ENCODE results near the gene SLC4A1AP. TPM values are rescaled to one million over a fixed set of nuclear protein-coding genes. Genes with fewer than 3 reads are reported as not detected.

SLC4A1AP gene
- total and polyA plus RNA-seq, 4 donors, result 7.2 to 12.3 (median 9.5) TPM

GRCh38 chr2:27742571-27742970, 78.9 kb downstream of the SLC4A1AP start:
- DNase-seq (ENCODE audit: low spot score), result no peak
- Histone ChIP-seq H3K4me1 (ENCODE audit: control insufficient read depth in 4 of 4, insufficient read depth in 4 of 4, low read length in 3 of 4) (peaks cover 0 to 17% (median 15%) of the 10 kb centered on the region in 4 donors), H3K4me3 (ENCODE audit: low read depth in 1 of 3, low read length in 3 of 3) (no peak overlapping the region), H3K36me3 (ENCODE audit: control insufficient read depth in 4 of 4, insufficient read depth in 3 of 4, low read depth in 1 of 4, low read length in 3 of 4) (no peaks in the 10 kb centered on the region), H3K9me3 (ENCODE audit: control insufficient read depth in 4 of 4, low read length in 3 of 4) (no peaks in the 10 kb centered on the region), H3K9ac (ENCODE audit: low read depth in 1 of 2, low read length in 2 of 2) (no peak overlapping the region), H3K27ac (ENCODE audit: low read depth in 1 of 2, low read length in 2 of 2) (no peak overlapping the region), H3K27me3 (ENCODE audit: control insufficient read depth in 4 of 4, insufficient read depth in 4 of 4, low read length in 3 of 4) (no peaks in the 10 kb centered on the region)
- TF ChIP-seq, protein P1, sequence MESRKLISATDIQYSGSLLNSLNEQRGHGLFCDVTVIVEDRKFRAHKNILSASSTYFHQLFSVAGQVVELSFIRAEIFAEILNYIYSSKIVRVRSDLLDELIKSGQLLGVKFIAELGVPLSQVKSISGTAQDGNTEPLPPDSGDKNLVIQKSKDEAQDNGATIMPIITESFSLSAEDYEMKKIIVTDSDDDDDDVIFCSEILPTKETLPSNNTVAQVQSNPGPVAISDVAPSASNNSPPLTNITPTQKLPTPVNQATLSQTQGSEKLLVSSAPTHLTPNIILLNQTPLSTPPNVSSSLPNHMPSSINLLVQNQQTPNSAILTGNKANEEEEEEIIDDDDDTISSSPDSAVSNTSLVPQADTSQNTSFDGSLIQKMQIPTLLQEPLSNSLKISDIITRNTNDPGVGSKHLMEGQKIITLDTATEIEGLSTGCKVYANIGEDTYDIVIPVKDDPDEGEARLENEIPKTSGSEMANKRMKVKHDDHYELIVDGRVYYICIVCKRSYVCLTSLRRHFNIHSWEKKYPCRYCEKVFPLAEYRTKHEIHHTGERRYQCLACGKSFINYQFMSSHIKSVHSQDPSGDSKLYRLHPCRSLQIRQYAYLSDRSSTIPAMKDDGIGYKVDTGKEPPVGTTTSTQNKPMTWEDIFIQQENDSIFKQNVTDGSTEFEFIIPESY (IDR thresholded peaks at IDR 0.05), result no peak
- TF ChIP-seq EGR1 (IDR thresholded peaks at IDR 0.05; ENCODE audit: low read depth in 2 of 2) (no peak), FOXA2 (IDR thresholded peaks at IDR 0.05) (no peak), FOXA1 (IDR thresholded peaks at IDR 0.05) (no peak), HNF4G (IDR thresholded peaks at IDR 0.05) (no peak), JUND (IDR thresholded peaks at IDR 0.05) (no peak), RAD21 (IDR thresholded peaks at IDR 0.05) (no peak), RXRA (IDR thresholded peaks at IDR 0.05) (no peak), GABPA (IDR thresholded peaks at IDR 0.05 in 1 of 2, conservative IDR thresholded peaks at IDR 0.05 in 1 of 2) (no peak), YY1 (IDR thresholded peaks at IDR 0.05) (no peak), SP1 (IDR thresholded peaks at IDR 0.05) (no peak), NR2F2 (IDR thresholded peaks at IDR 0.05) (no peak), TAF1 (conservative IDR thresholded peaks at IDR 0.05) (no peak), HNF4A (conservative IDR thresholded peaks at IDR 0.05) (no peak), MAX (IDR thresholded peaks at IDR 0.05) (no peak)
- TF ChIP-seq, protein P2, sequence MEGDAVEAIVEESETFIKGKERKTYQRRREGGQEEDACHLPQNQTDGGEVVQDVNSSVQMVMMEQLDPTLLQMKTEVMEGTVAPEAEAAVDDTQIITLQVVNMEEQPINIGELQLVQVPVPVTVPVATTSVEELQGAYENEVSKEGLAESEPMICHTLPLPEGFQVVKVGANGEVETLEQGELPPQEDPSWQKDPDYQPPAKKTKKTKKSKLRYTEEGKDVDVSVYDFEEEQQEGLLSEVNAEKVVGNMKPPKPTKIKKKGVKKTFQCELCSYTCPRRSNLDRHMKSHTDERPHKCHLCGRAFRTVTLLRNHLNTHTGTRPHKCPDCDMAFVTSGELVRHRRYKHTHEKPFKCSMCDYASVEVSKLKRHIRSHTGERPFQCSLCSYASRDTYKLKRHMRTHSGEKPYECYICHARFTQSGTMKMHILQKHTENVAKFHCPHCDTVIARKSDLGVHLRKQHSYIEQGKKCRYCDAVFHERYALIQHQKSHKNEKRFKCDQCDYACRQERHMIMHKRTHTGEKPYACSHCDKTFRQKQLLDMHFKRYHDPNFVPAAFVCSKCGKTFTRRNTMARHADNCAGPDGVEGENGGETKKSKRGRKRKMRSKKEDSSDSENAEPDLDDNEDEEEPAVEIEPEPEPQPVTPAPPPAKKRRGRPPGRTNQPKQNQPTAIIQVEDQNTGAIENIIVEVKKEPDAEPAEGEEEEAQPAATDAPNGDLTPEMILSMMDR (IDR thresholded peaks at IDR 0.05; ENCODE audit: low read depth, low read length, missing input control), result no peak
- TF ChIP-seq, protein P3, sequence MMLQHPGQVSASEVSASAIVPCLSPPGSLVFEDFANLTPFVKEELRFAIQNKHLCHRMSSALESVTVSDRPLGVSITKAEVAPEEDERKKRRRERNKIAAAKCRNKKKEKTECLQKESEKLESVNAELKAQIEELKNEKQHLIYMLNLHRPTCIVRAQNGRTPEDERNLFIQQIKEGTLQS (IDR thresholded peaks at IDR 0.05), result no peak
- TF ChIP-seq, protein P4, sequence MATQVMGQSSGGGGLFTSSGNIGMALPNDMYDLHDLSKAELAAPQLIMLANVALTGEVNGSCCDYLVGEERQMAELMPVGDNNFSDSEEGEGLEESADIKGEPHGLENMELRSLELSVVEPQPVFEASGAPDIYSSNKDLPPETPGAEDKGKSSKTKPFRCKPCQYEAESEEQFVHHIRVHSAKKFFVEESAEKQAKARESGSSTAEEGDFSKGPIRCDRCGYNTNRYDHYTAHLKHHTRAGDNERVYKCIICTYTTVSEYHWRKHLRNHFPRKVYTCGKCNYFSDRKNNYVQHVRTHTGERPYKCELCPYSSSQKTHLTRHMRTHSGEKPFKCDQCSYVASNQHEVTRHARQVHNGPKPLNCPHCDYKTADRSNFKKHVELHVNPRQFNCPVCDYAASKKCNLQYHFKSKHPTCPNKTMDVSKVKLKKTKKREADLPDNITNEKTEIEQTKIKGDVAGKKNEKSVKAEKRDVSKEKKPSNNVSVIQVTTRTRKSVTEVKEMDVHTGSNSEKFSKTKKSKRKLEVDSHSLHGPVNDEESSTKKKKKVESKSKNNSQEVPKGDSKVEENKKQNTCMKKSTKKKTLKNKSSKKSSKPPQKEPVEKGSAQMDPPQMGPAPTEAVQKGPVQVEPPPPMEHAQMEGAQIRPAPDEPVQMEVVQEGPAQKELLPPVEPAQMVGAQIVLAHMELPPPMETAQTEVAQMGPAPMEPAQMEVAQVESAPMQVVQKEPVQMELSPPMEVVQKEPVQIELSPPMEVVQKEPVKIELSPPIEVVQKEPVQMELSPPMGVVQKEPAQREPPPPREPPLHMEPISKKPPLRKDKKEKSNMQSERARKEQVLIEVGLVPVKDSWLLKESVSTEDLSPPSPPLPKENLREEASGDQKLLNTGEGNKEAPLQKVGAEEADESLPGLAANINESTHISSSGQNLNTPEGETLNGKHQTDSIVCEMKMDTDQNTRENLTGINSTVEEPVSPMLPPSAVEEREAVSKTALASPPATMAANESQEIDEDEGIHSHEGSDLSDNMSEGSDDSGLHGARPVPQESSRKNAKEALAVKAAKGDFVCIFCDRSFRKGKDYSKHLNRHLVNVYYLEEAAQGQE (IDR thresholded peaks at IDR 0.05), result no peak
- WGBS, result 96% methylated on average over 9 of the region's 9 CpGs

Small RNA genes lying within 50 kb of the gene (small RNA-seq; reads per million reads assigned to genes)
- not detected for gene RF00340

Other genes with a start within 250 kb of the SLC4A1AP start
- 10 to 100 TPM; 51.5 to 56.9 TPM for gene NRBP1, start 235.3 kb upstream of the SLC4A1AP start, total RNA-seq
- 10 to 100 TPM; 34.3 to 40.5 TPM for gene NRBP1, start 235.3 kb upstream of the SLC4A1AP start, polyA plus RNA-seq
- 1 to 10 TPM; 1.8 to 2.8 TPM for gene KRTCAP3, start 221.5 kb upstream of the SLC4A1AP start, total RNA-seq
- 10 to 100 TPM in 1 of 2 donors, 1 to 10 TPM in 1; 6.7 to 12.7 TPM for gene KRTCAP3, start 221.5 kb upstream of the SLC4A1AP start, polyA plus RNA-seq
- 1 to 10 TPM; 9.7 to 9.8 TPM for gene IFT172, start 174.1 kb upstream of the SLC4A1AP start, total RNA-seq
- gene IFT172, start 174.1 kb upstream of the SLC4A1AP start, polyA plus RNA-seq, result 1 to 10 TPM; 2.6 to 2.9 TPM
- gene FNDC4, start 168.7 kb upstream of the SLC4A1AP start, total RNA-seq, result 10 to 100 TPM; 11.4 to 51.0 TPM
- gene FNDC4, start 168.7 kb upstream of the SLC4A1AP start, polyA plus RNA-seq, result 100 to 1,000 TPM in 1 of 2 donors, 10 to 100 TPM in 1; 32.6 to 165 TPM
- 100 to 1,000 TPM in 1 of 2 donors, 1 to 10 TPM in 1; 9.6 to 173 TPM for gene GCKR, start 167.1 kb upstream of the SLC4A1AP start, total RNA-seq
- 10 to 100 TPM; 71.0 to 87.8 TPM for gene GCKR, start 167.1 kb upstream of the SLC4A1AP start, polyA plus RNA-seq
- gene ZNF512, start 80.8 kb upstream of the SLC4A1AP start, total RNA-seq, result 10 to 100 TPM in 1 of 2 donors, 1 to 10 TPM in 1; 8.1 to 13.0 TPM
- gene ZNF512, start 80.8 kb upstream of the SLC4A1AP start, polyA plus RNA-seq, result 1 to 10 TPM; 3.3 to 6.2 TPM
- 1 to 10 TPM; 1.6 to 2.5 TPM for gene CCDC121, start 34.9 kb upstream of the SLC4A1AP start, total RNA-seq
- 1 to 10 TPM in 1 of 2 donors, under 1 TPM in 1; 0.97 to 1.2 TPM for gene CCDC121, start 34.9 kb upstream of the SLC4A1AP start, polyA plus RNA-seq
- gene GPN1, start 34.8 kb upstream of the SLC4A1AP start, total RNA-seq, result 10 to 100 TPM; 12.6 to 17.2 TPM
- gene GPN1, start 34.8 kb upstream of the SLC4A1AP start, polyA plus RNA-seq, result 10 to 100 TPM; 10.7 to 12.2 TPM
- 10 to 100 TPM; 12.3 to 14.6 TPM for gene SUPT7L, start 275 bp upstream of the SLC4A1AP start, total RNA-seq
- gene SUPT7L, start 275 bp upstream of the SLC4A1AP start, polyA plus RNA-seq, result 10 to 100 TPM in 1 of 2 donors, 1 to 10 TPM in 1; 9.6 to 10.7 TPM
- gene MRPL33, start 107.8 kb downstream of the SLC4A1AP start, total RNA-seq, result 10 to 100 TPM; 31.2 to 35.7 TPM
- 100 to 1,000 TPM in 1 of 2 donors, 10 to 100 TPM in 1; 46.2 to 130 TPM for gene MRPL33, start 107.8 kb downstream of the SLC4A1AP start, polyA plus RNA-seq
- gene RBKS, start 226.5 kb downstream of the SLC4A1AP start, total RNA-seq, result 10 to 100 TPM in 1 of 2 donors, 1 to 10 TPM in 1; 6.3 to 14.6 TPM
- gene RBKS, start 226.5 kb downstream of the SLC4A1AP start, polyA plus RNA-seq, result 10 to 100 TPM; 15.8 to 18.8 TPM
- gene BABAM2, start 226.8 kb downstream of the SLC4A1AP start, total RNA-seq, result 10 to 100 TPM in 1 of 2 donors, 1 to 10 TPM in 1; 9.9 to 13.6 TPM
- gene BABAM2, start 226.8 kb downstream of the SLC4A1AP start, polyA plus RNA-seq, result 10 to 100 TPM; 14.2 to 17.0 TPM